Ascending aorta (tissue), 2 donors: ENCODE data around the gene KBTBD8. TPM values are rescaled to one million over a fixed set of nuclear protein-coding genes. Genes with fewer than 3 reads are reported as not detected.

Source experiments
- DNase-seq, 2 donors: peaks; one replicate each; pipeline ENCODE4 v3.0.0-alpha.2; 2019; ENCODE audit warnings: low spot score in 2 of 2
- H3K27ac ChIP-seq, 2 donors: fragments of 200-600 bp; sonication (generic); one replicate each; pipeline ENCODE4 v1.5.1; 2016 to 2017; ENCODE audit warnings: mild to moderate bottlenecking in 1 of 2
- H3K27me3 ChIP-seq: fragments of 200-600 bp; sonication (generic); one replicate; pipeline ENCODE4 v1.5.1; 2017
- H3K36me3 ChIP-seq, 2 donors: fragments of 200-600 bp; sonication (generic); one replicate each; pipeline ENCODE4 v1.5.1; 2016
- H3K4me1 ChIP-seq, 2 donors: fragments of 200-600 bp; sonication (generic); one replicate each; pipeline ENCODE4 v1.5.1; 2016 to 2017; ENCODE audit warnings: mild to moderate bottlenecking in 1 of 2
- H3K4me3 ChIP-seq, 2 donors: fragments of 200-600 bp; sonication (generic); one replicate each; pipeline ENCODE4 v1.5.1; 2016 to 2017; ENCODE audit warnings: mild to moderate bottlenecking in 1 of 2
- H3K9me3 ChIP-seq, 2 donors: fragments of 200-600 bp; sonication (generic); one replicate each; pipeline ENCODE4 v1.5.1; 2016
- intact Hi-C: fragments of 100-400 bp; cut with DNase I; formaldehyde crosslinking; loops from one replicate; pipeline ENCODE4 v1.15.1; 2023
- total RNA-seq: library from RNA; depleted of rRNA; stranded (reverse); fragments of >200 nt; gene quantifications from one replicate; pipeline ENCODE4 v1.1.0, GENCODE V29; 2016
- TF ChIP-seq, protein P1 (sequence below), 3 experiments: fragments of 200-600 bp in 2 of 3; fragments of 450-650 bp in 1 of 3; sonication (generic) in 2 of 3; IDR thresholded peaks; one replicate each; pipeline ENCODE4 v1.5.1; 2016 to 2019; ENCODE audit warnings: antibody characterized with exemption in 3 of 3, mild to moderate bottlenecking in 1 of 3, moderate library complexity in 1 of 3

Gene KBTBD8
- total RNA-seq, 1 donor from 2014 or later: not detected

DNA sequence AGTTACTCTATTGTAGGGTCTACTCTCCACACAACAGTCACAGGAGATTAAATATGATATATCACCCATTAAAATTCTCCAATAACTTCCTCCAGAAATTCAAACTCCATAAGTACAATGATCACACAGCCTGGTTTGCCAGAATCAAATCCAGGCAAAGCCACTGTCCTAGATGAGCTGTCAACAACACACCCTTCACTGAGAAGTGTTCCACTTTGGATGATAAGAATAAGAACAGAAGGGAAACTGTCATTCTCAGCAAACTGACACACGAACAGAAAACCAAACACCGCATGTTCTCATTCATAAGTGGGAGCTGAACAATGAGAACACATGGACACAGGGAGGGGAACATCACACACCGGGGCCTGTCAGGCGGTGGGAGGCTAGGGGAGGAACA is 41.4 kb upstream of the KBTBD8 start:
- intact Hi-C loops: no loop called here
- no peak overlapping the region for H3K4me3 ChIP-seq
- H3K36me3 ChIP-seq: no peaks in the 10 kb centered on the region
- H3K4me1 ChIP-seq: no peaks in the 10 kb centered on the region
- TF ChIP-seq, protein P1, sequence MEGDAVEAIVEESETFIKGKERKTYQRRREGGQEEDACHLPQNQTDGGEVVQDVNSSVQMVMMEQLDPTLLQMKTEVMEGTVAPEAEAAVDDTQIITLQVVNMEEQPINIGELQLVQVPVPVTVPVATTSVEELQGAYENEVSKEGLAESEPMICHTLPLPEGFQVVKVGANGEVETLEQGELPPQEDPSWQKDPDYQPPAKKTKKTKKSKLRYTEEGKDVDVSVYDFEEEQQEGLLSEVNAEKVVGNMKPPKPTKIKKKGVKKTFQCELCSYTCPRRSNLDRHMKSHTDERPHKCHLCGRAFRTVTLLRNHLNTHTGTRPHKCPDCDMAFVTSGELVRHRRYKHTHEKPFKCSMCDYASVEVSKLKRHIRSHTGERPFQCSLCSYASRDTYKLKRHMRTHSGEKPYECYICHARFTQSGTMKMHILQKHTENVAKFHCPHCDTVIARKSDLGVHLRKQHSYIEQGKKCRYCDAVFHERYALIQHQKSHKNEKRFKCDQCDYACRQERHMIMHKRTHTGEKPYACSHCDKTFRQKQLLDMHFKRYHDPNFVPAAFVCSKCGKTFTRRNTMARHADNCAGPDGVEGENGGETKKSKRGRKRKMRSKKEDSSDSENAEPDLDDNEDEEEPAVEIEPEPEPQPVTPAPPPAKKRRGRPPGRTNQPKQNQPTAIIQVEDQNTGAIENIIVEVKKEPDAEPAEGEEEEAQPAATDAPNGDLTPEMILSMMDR (IDR thresholded peaks at IDR 0.05): no peak
- no peak overlapping the region for H3K27ac ChIP-seq
- no peaks in the 10 kb centered on the region for H3K9me3 ChIP-seq
- no peaks in the 10 kb centered on the region for H3K27me3 ChIP-seq
- DNase-seq: no peak

DNA sequence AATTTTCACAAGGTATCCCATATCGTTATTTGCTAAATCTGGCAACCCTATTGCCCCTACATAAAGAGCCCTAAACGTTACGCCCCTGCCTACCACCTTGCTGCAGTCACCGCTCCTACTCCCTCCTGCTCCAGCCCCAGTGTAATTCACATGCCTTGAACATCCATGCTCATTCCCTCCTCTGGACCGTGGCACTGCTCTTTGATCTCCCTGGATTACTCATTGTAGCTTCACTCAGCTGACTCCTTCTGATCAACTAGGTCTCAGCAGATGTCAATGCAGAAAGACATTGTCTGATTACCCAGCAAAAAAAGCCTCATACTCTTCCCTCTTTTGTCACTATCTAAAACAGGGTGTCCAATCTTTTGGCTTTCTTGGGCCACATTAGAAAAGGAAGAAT is 40.7 kb upstream of the KBTBD8 start:
- no peak for DNase-seq
- no peaks in the 10 kb centered on the region for H3K9me3 ChIP-seq
- H3K4me3 ChIP-seq: no peak overlapping the region
- H3K27ac ChIP-seq: no peak overlapping the region
- intact Hi-C loops: no loop called here
- TF ChIP-seq, protein P1 (IDR thresholded peaks at IDR 0.05): no peak
- H3K4me1 ChIP-seq: no peaks in the 10 kb centered on the region
- H3K27me3 ChIP-seq: no peaks in the 10 kb centered on the region
- H3K36me3 ChIP-seq: no peaks in the 10 kb centered on the region

GRCh38 chr3:66958067-66958466 is 40.0 kb upstream of the KBTBD8 start:
- intact Hi-C loops: no loop called here
- Histone ChIP-seq H3K27ac (no peak overlapping the region), H3K4me1 (no peaks in the 10 kb centered on the region), H3K4me3 (no peak overlapping the region), H3K36me3 (no peaks in the 10 kb centered on the region), H3K9me3 (no peaks in the 10 kb centered on the region), H3K27me3 (no peaks in the 10 kb centered on the region)
- TF ChIP-seq, protein P1 (IDR thresholded peaks at IDR 0.05): no peak
- DNase-seq: no peak

DNA sequence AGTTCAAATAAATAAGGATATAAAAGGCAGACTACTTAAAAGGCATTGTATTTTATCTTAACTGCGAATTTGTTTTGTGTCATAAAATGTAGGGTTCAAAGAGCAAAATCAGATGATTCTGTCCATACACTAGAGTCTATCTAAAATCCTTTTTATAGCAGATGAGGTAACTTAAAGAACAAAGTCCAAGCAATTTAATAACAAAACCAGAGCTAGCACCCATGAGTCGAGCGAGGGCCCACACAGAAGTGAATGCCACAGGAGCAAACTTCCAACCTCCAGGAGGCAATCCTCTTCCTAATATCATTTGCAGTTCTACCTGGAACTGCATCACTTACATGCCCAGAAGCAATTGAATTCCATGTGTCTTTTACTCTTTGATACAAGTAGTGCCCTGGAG is 35.4 kb upstream of the KBTBD8 start:
- TF ChIP-seq, protein P1 (IDR thresholded peaks at IDR 0.05): no peak
- intact Hi-C loops: no loop called here

GRCh38 chr3:66971245-66971644 is 26.9 kb upstream of the KBTBD8 start:
- Histone ChIP-seq H3K36me3 (no peaks in the 10 kb centered on the region), H3K27ac (no peak overlapping the region), H3K9me3 (no peaks in the 10 kb centered on the region), H3K4me3 (no peak overlapping the region), H3K4me1 (no peaks in the 10 kb centered on the region), H3K27me3 (no peaks in the 10 kb centered on the region)
- no peak for DNase-seq
- intact Hi-C loops: loop anchor here (5.0 kb wide), 2 partner anchors 1906 to 1921 kb away; no protein-coding TSS in a partner anchor
- TF ChIP-seq, protein P1 (IDR thresholded peaks at IDR 0.05): no peak

More for the DNA sequence above, 35.4 kb upstream of the KBTBD8 start:
- Histone ChIP-seq H3K4me3 (no peak overlapping the region), H3K36me3 (no peaks in the 10 kb centered on the region), H3K27me3 (no peaks in the 10 kb centered on the region), H3K27ac (no peak overlapping the region), H3K4me1 (no peaks in the 10 kb centered on the region), H3K9me3 (no peaks in the 10 kb centered on the region)
- DNase-seq: no peak
